GM23338 (cell line): ENCODE data around the gene PITPNC1. TPM values are rescaled to one million over a fixed set of nuclear protein-coding genes. Genes with fewer than 3 reads are reported as not detected.

ENCODE experiments used
- ATAC-seq: fragments of 200-7000 bp; cut with Tn5 transposase; 3 replicates; pipeline ENCODE4 v1.9.1; 2020
- DNase-seq: peaks from one replicate; pipeline ENCODE4 v3.0.0-alpha.2; 2015; ENCODE audit warnings: low spot score
- H2AFZ ChIP-seq: fragments of 200-600 bp; sonication (generic); 2 replicates; pipeline ENCODE4 v1.8.0; 2016; ENCODE audit warnings: antibody characterized with exemption, mild to moderate bottlenecking, moderate library complexity
- H3F3A ChIP-seq: fragments of 200-600 bp; sonication (generic); replicated peaks from 2 replicates; pipeline ENCODE4 v1.8.0; 2017; ENCODE audit warnings: antibody characterized with exemption, mixed run types, low read depth
- H3K27ac ChIP-seq: fragments of 200-600 bp; sonication (generic); 2 replicates; pipeline ENCODE4 v1.6.1; 2016; ENCODE audit warnings: low read depth
- H3K27me3 ChIP-seq: fragments of 200-600 bp; sonication (generic); 2 replicates; pipeline ENCODE4 v1.8.0; 2016; ENCODE audit warnings: mild to moderate bottlenecking, mixed run types, moderate library complexity; ENCODE audit not compliant: insufficient read depth
- H3K36me3 ChIP-seq: fragments of 200-600 bp; sonication (generic); 2 replicates; pipeline ENCODE4 v1.8.0; 2016; ENCODE audit warnings: mild to moderate bottlenecking; ENCODE audit not compliant: insufficient read depth
- H3K4me1 ChIP-seq: fragments of 200-600 bp; sonication (generic); 2 replicates; pipeline ENCODE4 v1.8.0; 2016; ENCODE audit warnings: mild to moderate bottlenecking, moderate library complexity; ENCODE audit not compliant: insufficient read depth
- H3K4me2 ChIP-seq: fragments of 200-600 bp; sonication (generic); 2 replicates; pipeline ENCODE4 v1.7.1; 2017; ENCODE audit warnings: mixed run types
- H3K4me3 ChIP-seq: fragments of 200-600 bp; sonication (generic); 2 replicates; pipeline ENCODE4 v1.6.1; 2016; ENCODE audit warnings: mixed run types
- H3K79me2 ChIP-seq: fragments of 200-600 bp; sonication (generic); replicated peaks from 2 replicates; pipeline ENCODE4 v1.8.0; 2017; ENCODE audit warnings: mild to moderate bottlenecking; ENCODE audit not compliant: insufficient read depth
- H3K9me2 ChIP-seq: fragments of 200-600 bp; sonication (generic); 2 replicates; pipeline ENCODE4 v1.8.0; 2017; ENCODE audit not compliant: insufficient read depth
- H4K20me1 ChIP-seq: fragments of 200-600 bp; sonication (generic); replicated peaks from 2 replicates; pipeline ENCODE4 v1.8.0; 2017; ENCODE audit warnings: mild to moderate bottlenecking; ENCODE audit not compliant: insufficient read depth
- H3K27ac Mint-ChIP-seq: 2 replicates; pipeline ENCODE4 v1.8.0; 2020; ENCODE audit warnings: inconsistent platforms, mild to moderate bottlenecking, moderate library complexity, mixed read lengths
- H3K27me3 Mint-ChIP-seq: 3 replicates; pipeline ENCODE4 v1.8.0; 2022; ENCODE audit warnings: low read depth, mild to moderate bottlenecking, moderate library complexity, mixed read lengths, inconsistent platforms; ENCODE audit not compliant: insufficient read depth, poor library complexity
- H3K36me3 Mint-ChIP-seq: 3 replicates; pipeline ENCODE4 v1.8.0; 2021; ENCODE audit warnings: low read depth, mild to moderate bottlenecking, inconsistent platforms, moderate library complexity, mixed read lengths
- H3K4me1 Mint-ChIP-seq: 3 replicates; pipeline ENCODE4 v1.8.0; 2020; ENCODE audit warnings: mild to moderate bottlenecking, inconsistent platforms, mixed read lengths
- H3K4me3 Mint-ChIP-seq: 3 replicates; pipeline ENCODE4 v1.8.0; 2021; ENCODE audit warnings: moderate library complexity, mild to moderate bottlenecking, inconsistent platforms, mixed read lengths
- H3K9me3 Mint-ChIP-seq: 3 replicates; pipeline ENCODE4 v1.8.0; 2020; ENCODE audit warnings: moderate library complexity, mild to moderate bottlenecking, inconsistent platforms, mixed read lengths
- CREB1 ChIP-seq: fragments of 250-450 bp; sonication (Bioruptor Pico); IDR thresholded peaks from 2 replicates; pipeline ENCODE4 v1.5.0; 2020; ENCODE audit warnings: low read depth, mild to moderate bottlenecking, moderate library complexity
- CTCF ChIP-seq, 2 experiments: fragments of 200-600 bp in 1 of 2; sonication (generic) in 1 of 2; conservative IDR thresholded peaks; 2 replicates each; pipeline versions ENCODE4 v1.5.1 to v1.6.1; 2016 to 2017; ENCODE audit warnings: antibody characterized with exemption in 2 of 2, low read depth in 2 of 2, mild to moderate bottlenecking in 2 of 2, moderate library complexity in 1 of 2
- ETS1 ChIP-seq: IDR thresholded peaks from 2 replicates; pipeline ENCODE4 v1.6.1; 2016; ENCODE audit warnings: antibody characterized with exemption
- EZH2 ChIP-seq: fragments of 200-600 bp; sonication (generic); IDR thresholded peaks from one replicate; pipeline ENCODE4 v1.8.0; 2017; ENCODE audit warnings: antibody characterized with exemption, mild to moderate bottlenecking, low read depth; ENCODE audit not compliant: unreplicated experiment
- EZH2phosphoT487 ChIP-seq: fragments of 200-600 bp; sonication (generic); IDR thresholded peaks from one replicate; pipeline ENCODE4 v1.8.1; 2018; ENCODE audit warnings: antibody characterized with exemption; ENCODE audit not compliant: unreplicated experiment
- JUNB ChIP-seq: IDR thresholded peaks from one replicate; pipeline ENCODE4 v1.6.1; 2016; ENCODE audit warnings: antibody characterized with exemption; ENCODE audit not compliant: unreplicated experiment
- NANOG ChIP-seq: IDR thresholded peaks from 2 replicates; pipeline ENCODE4 v1.6.1; 2016; ENCODE audit warnings: antibody characterized with exemption, borderline replicate concordance
- POLR2AphosphoS5 ChIP-seq: IDR thresholded peaks from 2 replicates; pipeline ENCODE4 v1.6.1; 2016; ENCODE audit warnings: antibody characterized with exemption, low read depth
- REST ChIP-seq: IDR thresholded peaks from one replicate; pipeline ENCODE4 v1.6.1; 2018; ENCODE audit warnings: antibody characterized with exemption; ENCODE audit not compliant: unreplicated experiment
- STAT1 ChIP-seq: IDR thresholded peaks from one replicate; pipeline ENCODE4 v1.6.1; 2016; ENCODE audit warnings: antibody characterized with exemption; ENCODE audit not compliant: unreplicated experiment
- ZNF114 ChIP-seq: fragments of 250-450 bp; sonication (Bioruptor Pico); IDR thresholded peaks from 2 replicates; pipeline ENCODE4 v1.5.0; 2020; ENCODE audit warnings: mild to moderate bottlenecking, moderate library complexity
- ZNF331 ChIP-seq: fragments of 250-450 bp; sonication (Bioruptor Pico); IDR thresholded peaks from 2 replicates; pipeline ENCODE4 v1.5.0; 2020; ENCODE audit warnings: low read depth, mild to moderate bottlenecking, moderate library complexity
- ZNF462 ChIP-seq: fragments of 250-450 bp; sonication (Bioruptor Pico); IDR thresholded peaks from 2 replicates; pipeline ENCODE4 v1.5.0; 2020; ENCODE audit warnings: mild to moderate bottlenecking, moderate library complexity
- polyA plus RNA-seq: library from polyadenylated mRNA; unstranded; fragments of >200 nt; fragmentation: Nextera tagmentation; extraction: Ambion mirVana; gene quantifications from 2 replicates; pipeline ENCODE4 v1.2.1, GENCODE V29; 2016
- total RNA-seq: library from RNA; depleted of rRNA; stranded (reverse); fragments of >200 nt; shearing (Covaris generic); gene quantifications from 2 replicates; pipeline ENCODE4 v1.2.3, GENCODE V29; 2014

PITPNC1 gene
- total and polyA plus RNA-seq, 2 experiments from 2014 or later: 23.0 to 32.6 TPM

GRCh38 chr17:67676305-67676704 lies 299.2 kb downstream of the PITPNC1 start (continued):
- TF ChIP-seq ZNF462 (CRISPR knock-in tag): no peak
- no peak for TF ChIP-seq ZNF331 (CRISPR knock-in tag)
- no peak for TF ChIP-seq CTCF (conservative IDR thresholded peaks at IDR 0.05; ENCODE audit: low read depth in 2 of 2)
- no peak for TF ChIP-seq EZH2
- TF ChIP-seq EZH2phosphoT487: no peak
- TF ChIP-seq STAT1: no peak
- TF ChIP-seq CREB1 (CRISPR knock-in tag): no peak

- peaks cover 1% of the 10 kb centered on the region for H3K27me3 Mint-ChIP-seq
- Histone ChIP-seq H4K20me1 (no peaks in the 10 kb centered on the region), H3K27ac (peak overlapping the region; percentile 39; the same call in 1 of the 2 replicates), H3K4me3 (no peak overlapping the region), H3K9me2 (no peaks in the 10 kb centered on the region), H3K27me3 (no peaks in the 10 kb centered on the region), H3K36me3 (no peaks in the 10 kb centered on the region), H3K79me2 (no peaks in the 10 kb centered on the region), H3K4me1 (no peaks in the 10 kb centered on the region), H2AFZ (no peak overlapping the region), H3K4me2 (no peak overlapping the region), H3F3A (no peaks in the 10 kb centered on the region)
- no peaks in the 10 kb centered on the region for H3K9me3 Mint-ChIP-seq
- no peaks in the 10 kb centered on the region for H3K4me1 Mint-ChIP-seq
- TF ChIP-seq REST (no peak), ZNF331 (CRISPR knock-in tag) (no peak), ZNF114 (no peak), CREB1 (CRISPR knock-in tag) (no peak), STAT1 (no peak), EZH2phosphoT487 (no peak), JUNB (no peak), ETS1 (no peak), POLR2AphosphoS5 (no peak), NANOG (no peak), EZH2 (no peak)
- no peak for ATAC-seq
- H3K36me3 Mint-ChIP-seq: peaks cover 3% of the 10 kb centered on the region; the same call in 1 of the 3 replicates
- H3K4me3 Mint-ChIP-seq: no peak overlapping the region
- H3K27ac Mint-ChIP-seq: no peak overlapping the region
- no peak for DNase-seq
Measured at GRCh38 chr17:67678414-67678813, 301.3 kb downstream of the PITPNC1 start.
